Muscle layer of colon (tissue), 2 donors: ENCODE data around the gene USP34.

Experiments
- H3K27ac ChIP-seq: one replicate; pipeline ENCODE4 v1.7.0; 2013; ENCODE audit warnings: low read depth, mild to moderate bottlenecking, low read length, moderate library complexity
- H3K27me3 ChIP-seq, 2 donors: one replicate each; pipeline ENCODE4 v1.7.0; 2013; ENCODE audit warnings: low read length in 2 of 2, mild to moderate bottlenecking in 2 of 2; ENCODE audit not compliant: insufficient read depth in 2 of 2, control insufficient read depth in 1 of 2
- H3K36me3 ChIP-seq: one replicate; pipeline ENCODE4 v1.7.0; 2013; ENCODE audit warnings: mild to moderate bottlenecking, low read length; ENCODE audit not compliant: insufficient read depth
- H3K4me1 ChIP-seq: one replicate; pipeline ENCODE4 v1.7.0; 2013; ENCODE audit warnings: mild to moderate bottlenecking, low read length; ENCODE audit not compliant: insufficient read depth
- H3K4me3 ChIP-seq, 2 donors: one replicate each; pipeline ENCODE4 v1.7.0; 2013; ENCODE audit warnings: low read length in 2 of 2, low read depth in 1 of 2, mild to moderate bottlenecking in 1 of 2, moderate library complexity in 1 of 2
- H3K9ac ChIP-seq: one replicate; pipeline ENCODE4 v1.7.0; 2013; ENCODE audit warnings: low read length
- H3K9me3 ChIP-seq: one replicate; pipeline ENCODE4 v1.7.0; 2013; ENCODE audit warnings: mild to moderate bottlenecking, low read length
- donor health status: abdominal sarcoma.
- donor health status: Adenocarcinoma of cecum.

The USP34 gene

DNA sequence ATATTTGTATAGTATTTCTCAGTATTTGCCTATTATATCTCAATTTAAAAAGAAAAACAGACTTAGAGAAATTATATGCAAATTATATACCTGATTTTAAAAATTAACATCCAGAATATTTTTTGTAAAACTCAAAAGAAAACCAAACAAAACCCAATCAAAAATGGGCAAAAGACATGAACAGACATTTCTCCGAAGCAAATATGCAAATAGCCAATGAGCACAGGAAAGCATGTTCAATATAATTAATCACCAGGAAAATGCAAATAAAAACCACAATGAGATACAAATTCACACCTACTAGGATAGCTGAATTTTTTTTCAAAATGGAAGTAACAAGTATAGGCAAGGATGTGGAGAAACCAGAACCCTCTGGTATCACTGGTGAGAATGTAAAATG, 108.0 kb downstream of the USP34 start:
- H3K36me3 ChIP-seq: peaks cover 12% of the 10 kb centered on the region
- no peak overlapping the region for H3K4me3 ChIP-seq
- no peak overlapping the region for H3K27ac ChIP-seq
- no peaks in the 10 kb centered on the region for H3K27me3 ChIP-seq
- peaks cover 6% of the 10 kb centered on the region for H3K4me1 ChIP-seq
- no peak overlapping the region for H3K9ac ChIP-seq
- no peaks in the 10 kb centered on the region for H3K9me3 ChIP-seq

DNA sequence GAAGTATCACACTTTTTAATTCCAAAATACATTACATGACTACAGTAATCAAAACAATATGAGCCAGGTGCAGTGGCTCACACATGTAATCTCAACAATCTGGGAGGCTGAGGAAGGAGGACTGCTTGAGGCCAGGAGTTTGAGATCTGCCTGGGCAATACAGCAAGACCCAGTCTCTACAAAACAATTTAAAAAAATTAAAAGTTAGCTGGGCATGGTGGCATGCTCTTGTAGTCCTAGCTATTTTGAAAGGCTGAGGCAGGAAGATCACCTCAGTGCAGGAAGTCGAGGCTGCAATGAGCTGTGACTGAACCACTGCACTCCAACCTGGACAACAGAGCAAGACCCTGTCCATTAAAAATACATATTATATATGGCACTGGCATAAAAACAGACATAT, 109.8 kb downstream of the USP34 start:
- Histone ChIP-seq H3K27me3 (no peaks in the 10 kb centered on the region), H3K36me3 (peaks cover 6% of the 10 kb centered on the region), H3K4me3 (no peak overlapping the region), H3K4me1 (peaks cover 18% of the 10 kb centered on the region), H3K27ac (no peak overlapping the region), H3K9me3 (no peaks in the 10 kb centered on the region), H3K9ac (no peak overlapping the region)

GRCh38 chr2:61359058-61359457, 111.8 kb downstream of the USP34 start:
- no peak overlapping the region for H3K27ac ChIP-seq
- peaks cover 6% of the 10 kb centered on the region for H3K36me3 ChIP-seq
- H3K27me3 ChIP-seq: no peaks in the 10 kb centered on the region
- H3K4me1 ChIP-seq: peaks cover 21% of the 10 kb centered on the region
- H3K9ac ChIP-seq: no peak overlapping the region
- H3K9me3 ChIP-seq: no peaks in the 10 kb centered on the region
- H3K4me3 ChIP-seq: no peak overlapping the region

DNA sequence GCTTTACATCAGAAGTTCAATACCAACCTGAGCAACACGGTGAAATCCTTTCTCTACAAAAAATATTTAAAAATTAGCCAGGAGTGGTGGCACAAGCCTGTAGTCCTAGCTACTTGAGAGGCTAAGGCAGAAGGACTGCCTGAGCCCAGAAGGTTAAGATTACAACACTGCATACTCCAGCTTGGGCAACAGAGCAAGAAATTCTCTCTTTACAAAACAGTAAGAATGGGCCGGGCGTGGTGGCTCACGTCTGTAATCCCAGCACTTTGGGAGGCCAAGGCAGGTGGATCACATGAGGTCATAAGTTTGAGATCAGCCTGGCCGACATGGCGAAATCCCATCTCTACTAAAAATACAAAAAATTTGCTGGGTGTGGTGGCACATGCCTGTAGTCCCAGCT, 113.2 kb downstream of the USP34 start:
- H3K27ac ChIP-seq: no peak overlapping the region
- no peaks in the 10 kb centered on the region for H3K36me3 ChIP-seq
- H3K4me1 ChIP-seq: peaks cover 21% of the 10 kb centered on the region
- no peaks in the 10 kb centered on the region for H3K9me3 ChIP-seq
- no peaks in the 10 kb centered on the region for H3K27me3 ChIP-seq
- no peak overlapping the region for H3K4me3 ChIP-seq
- H3K9ac ChIP-seq: no peak overlapping the region

DNA sequence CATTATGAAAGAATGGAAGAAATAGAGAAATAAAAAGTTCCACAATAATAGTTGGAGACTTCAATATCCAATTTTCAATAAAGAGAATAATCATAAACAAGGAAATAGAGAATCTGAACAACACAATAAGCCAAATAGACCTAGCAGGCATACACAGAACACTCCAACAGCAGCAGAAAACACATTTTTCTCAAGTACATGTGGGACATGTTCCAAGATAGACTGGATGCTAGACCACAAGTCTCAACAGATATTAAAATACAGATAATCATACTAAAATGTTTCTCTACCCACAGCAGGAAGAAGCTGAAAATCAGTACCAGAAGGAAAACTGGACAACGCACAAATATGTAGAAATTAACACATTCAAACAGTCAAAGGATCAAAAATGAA, 113.9 kb downstream of the USP34 start:
- Histone ChIP-seq H3K27ac (no peak overlapping the region), H3K4me3 (no peak overlapping the region), H3K27me3 (no peaks in the 10 kb centered on the region), H3K9me3 (no peaks in the 10 kb centered on the region), H3K9ac (no peak overlapping the region), H3K4me1 (peaks cover 21% of the 10 kb centered on the region), H3K36me3 (no peaks in the 10 kb centered on the region)

DNA sequence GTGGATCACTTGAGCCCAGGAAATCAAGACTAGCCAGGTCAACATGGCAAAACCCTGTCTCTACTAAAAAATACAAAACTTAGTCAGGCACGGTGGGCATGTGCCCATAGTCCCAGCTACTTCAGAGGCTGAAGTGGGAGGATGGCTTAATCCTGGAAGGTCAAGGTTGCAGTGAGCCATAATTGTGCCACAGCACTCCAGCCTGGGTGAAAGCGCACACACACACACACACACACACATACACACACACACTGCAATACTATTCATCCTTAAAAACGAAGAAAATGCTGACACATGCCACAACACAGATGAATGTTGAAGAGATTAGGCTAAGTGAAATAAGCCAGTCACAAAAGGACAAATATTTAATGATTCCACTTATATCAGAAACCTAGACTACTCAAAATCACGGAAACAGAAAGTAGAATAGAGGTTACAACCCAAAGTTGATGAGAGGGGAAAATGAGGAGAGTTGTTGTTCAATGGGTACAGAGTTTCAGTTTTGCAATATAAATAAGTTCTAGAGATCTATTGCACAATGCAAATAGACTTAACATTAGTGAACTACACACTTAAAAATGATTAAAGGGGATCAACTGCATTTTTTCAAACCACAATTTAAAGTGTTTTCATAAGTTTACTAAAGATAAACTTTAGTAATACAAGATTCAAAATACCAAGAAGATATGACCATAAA, 114.5 kb downstream of the USP34 start:
- Histone ChIP-seq H3K4me1 (peaks cover 21% of the 10 kb centered on the region), H3K9me3 (no peaks in the 10 kb centered on the region), H3K27me3 (no peaks in the 10 kb centered on the region), H3K36me3 (no peaks in the 10 kb centered on the region), H3K9ac (no peak overlapping the region), H3K27ac (no peak overlapping the region), H3K4me3 (no peak overlapping the region)

- Histone ChIP-seq H3K27ac (no peak overlapping the region), H3K27me3 (no peaks in the 10 kb centered on the region), H3K4me3 (no peak overlapping the region), H3K9ac (no peak overlapping the region), H3K9me3 (no peaks in the 10 kb centered on the region), H3K4me1 (peaks cover 21% of the 10 kb centered on the region), H3K36me3 (peaks cover 5% of the 10 kb centered on the region)
Measured at GRCh38 chr2:61354543-61355197, 116.2 kb downstream of the USP34 start.

DNA sequence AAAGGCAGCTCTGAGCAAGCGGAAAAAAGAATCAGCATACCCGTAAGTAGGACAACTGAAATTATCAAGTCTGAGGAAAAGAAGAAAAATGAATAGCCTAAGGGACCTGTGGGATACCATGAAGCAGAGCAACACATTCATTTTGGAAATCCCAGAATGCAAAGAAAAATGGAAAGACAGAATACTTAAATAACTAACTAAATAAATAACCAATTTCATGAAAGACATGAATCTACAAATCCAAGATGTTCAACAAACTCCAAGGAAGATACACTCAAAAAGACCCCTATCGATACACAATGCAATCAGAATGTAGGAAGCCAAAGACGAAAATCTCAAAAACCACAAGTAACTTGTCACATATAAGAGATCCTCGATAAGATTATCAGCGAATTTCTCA, 117.0 kb downstream of the USP34 start:
- Histone ChIP-seq H3K9me3 (no peaks in the 10 kb centered on the region), H3K27ac (no peak overlapping the region), H3K4me3 (no peak overlapping the region), H3K9ac (no peak overlapping the region), H3K36me3 (peaks cover 5% of the 10 kb centered on the region), H3K27me3 (no peaks in the 10 kb centered on the region), H3K4me1 (peaks cover 17% of the 10 kb centered on the region)

DNA sequence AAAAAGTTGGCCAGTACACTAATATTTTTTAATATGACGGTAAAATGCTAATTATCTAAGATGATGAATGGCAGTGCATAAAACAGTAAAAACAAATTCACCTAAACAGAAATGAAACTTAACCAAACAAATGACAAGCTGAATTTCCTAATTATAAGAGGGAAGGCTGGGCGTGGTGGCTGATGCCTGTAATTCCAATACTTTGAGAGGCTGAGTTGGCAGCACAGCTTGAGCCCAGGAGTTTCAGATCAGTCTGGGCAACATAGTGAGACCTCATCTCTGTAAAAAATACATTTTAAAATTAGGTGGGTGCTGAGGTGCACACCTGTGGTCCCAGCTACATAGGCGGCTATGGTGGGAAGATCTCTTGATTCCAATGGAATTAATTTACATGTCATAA, 120.1 kb downstream of the USP34 start:
- Histone ChIP-seq H3K27me3 (no peaks in the 10 kb centered on the region), H3K36me3 (peaks cover 20% of the 10 kb centered on the region), H3K9me3 (no peaks in the 10 kb centered on the region), H3K4me3 (no peak overlapping the region), H3K27ac (no peak overlapping the region), H3K4me1 (no peaks in the 10 kb centered on the region), H3K9ac (no peak overlapping the region)

DNA sequence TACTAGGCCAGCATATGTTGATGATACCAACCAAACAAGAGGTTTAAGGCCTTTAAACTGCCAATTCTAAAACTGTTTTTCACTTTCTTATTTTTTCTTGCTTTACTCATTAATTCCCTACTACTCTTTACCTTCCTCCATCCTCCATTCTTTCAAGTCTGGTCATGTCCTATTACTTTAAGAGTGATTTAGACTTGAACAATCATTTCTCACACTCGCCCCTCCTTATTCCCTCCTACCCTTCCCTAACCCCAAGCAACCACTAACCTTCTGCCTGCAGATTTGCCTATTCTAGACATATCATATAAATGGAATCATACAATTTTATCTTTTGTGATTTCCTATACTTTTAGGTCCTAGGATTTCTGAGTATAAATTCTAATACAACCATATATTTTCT, 127.7 kb downstream of the USP34 start:
- peaks cover 26% of the 10 kb centered on the region for H3K36me3 ChIP-seq
- no peak overlapping the region for H3K4me3 ChIP-seq
- no peaks in the 10 kb centered on the region for H3K9me3 ChIP-seq
- no peak overlapping the region for H3K27ac ChIP-seq
- H3K27me3 ChIP-seq: no peaks in the 10 kb centered on the region
- no peaks in the 10 kb centered on the region for H3K4me1 ChIP-seq
- no peak overlapping the region for H3K9ac ChIP-seq

DNA sequence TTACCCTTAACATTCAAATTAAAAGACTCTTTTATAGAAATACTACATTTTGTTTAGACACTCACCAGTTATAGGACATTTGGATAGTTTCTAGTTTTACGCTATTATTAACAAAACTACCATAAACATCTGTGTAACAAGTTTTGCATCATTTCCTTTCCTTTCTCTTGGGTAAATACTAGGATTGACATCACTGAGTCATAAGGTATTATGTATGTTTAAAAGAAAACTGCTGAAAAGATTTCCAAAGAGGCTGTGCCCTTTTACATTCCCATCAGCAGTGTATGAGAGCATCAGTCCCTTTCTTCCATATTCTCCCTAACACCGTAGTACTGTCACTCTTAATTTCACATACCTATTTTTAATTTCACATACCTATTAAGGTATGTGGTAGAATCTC, 130.6 kb downstream of the USP34 start:
- Histone ChIP-seq H3K27me3 (no peaks in the 10 kb centered on the region), H3K27ac (no peak overlapping the region), H3K4me3 (no peak overlapping the region), H3K9me3 (no peaks in the 10 kb centered on the region), H3K4me1 (no peaks in the 10 kb centered on the region), H3K36me3 (peaks cover 24% of the 10 kb centered on the region), H3K9ac (no peak overlapping the region)

GRCh38 chr2:61338447-61338846, 132.4 kb downstream of the USP34 start:
- Histone ChIP-seq H3K4me1 (no peaks in the 10 kb centered on the region), H3K4me3 (no peak overlapping the region), H3K9me3 (no peaks in the 10 kb centered on the region), H3K9ac (no peak overlapping the region), H3K27me3 (no peaks in the 10 kb centered on the region), H3K36me3 (peaks cover 14% of the 10 kb centered on the region), H3K27ac (no peak overlapping the region)
